HG02798 (cell line): ENCODE data around the gene RIN3.
A peak's percentile ranks its signal among the peaks of the same experiment; 100 is the strongest.
"Not testable (repeated sequence)": the region's sequence is repeated elsewhere in the genome, so short reads cannot be mapped to it uniquely, and the experiment has no call there.

Source experiments
- ATAC-seq: cut with Tn5 transposase; IDR thresholded peaks from one replicate; pipeline ENCODE4 v1.9.1; 2021; ENCODE audit warnings: mild to moderate bottlenecking; ENCODE audit not compliant: unreplicated experiment, poor library complexity

The RIN3 gene

GRCh38 chr14:92639472-92640117 lies 126.0 kb downstream of the RIN3 start:
- ATAC-seq: not testable (repeated sequence)

GRCh38 chr14:92641306-92641705 lies 127.7 kb downstream of the RIN3 start:
- no peak for ATAC-seq

DNA sequence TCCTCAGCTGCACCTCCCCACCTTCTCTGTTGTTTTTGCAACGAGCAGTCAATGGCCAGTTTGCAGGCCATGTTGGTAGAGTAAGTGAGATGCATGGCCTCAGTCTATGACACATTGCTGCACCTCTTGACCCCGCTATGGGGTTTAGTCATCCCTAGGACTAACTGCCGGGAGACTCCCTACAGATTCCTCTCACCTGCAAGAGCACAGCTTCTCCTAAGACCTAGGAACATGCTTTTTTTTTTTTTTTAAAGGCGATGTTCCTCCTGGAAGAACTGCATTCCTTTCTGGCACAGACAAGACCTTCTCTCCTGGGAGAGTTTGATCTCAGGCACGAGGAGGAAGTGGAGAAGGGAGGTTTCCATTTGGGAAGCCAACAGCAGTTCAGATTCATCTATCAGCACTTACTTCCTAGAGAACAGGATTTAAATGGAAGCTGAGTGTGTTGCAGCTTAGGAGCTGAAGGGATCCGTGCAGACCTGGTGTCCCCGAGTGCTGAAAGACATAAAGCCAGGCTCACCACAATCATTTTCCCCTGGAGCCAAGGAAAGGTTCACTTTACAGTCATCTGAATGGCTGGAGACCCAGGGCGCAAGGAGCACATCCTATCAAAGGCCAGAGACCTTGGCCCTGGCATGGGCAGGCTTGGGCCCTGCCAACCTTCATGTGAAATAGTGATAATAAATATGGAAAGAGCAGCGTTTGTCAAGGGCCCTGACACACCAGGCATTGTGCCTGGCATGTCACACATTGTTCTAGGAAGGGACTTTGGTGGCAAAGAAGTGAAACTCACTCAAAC lies 130.8 kb downstream of the RIN3 start:
- ATAC-seq: no peak

GRCh38 chr14:92644970-92645515 lies 131.5 kb downstream of the RIN3 start:
- no peak for ATAC-seq

- no peak for ATAC-seq
Measured at GRCh38 chr14:92645841-92646478, 132.4 kb downstream of the RIN3 start.

DNA sequence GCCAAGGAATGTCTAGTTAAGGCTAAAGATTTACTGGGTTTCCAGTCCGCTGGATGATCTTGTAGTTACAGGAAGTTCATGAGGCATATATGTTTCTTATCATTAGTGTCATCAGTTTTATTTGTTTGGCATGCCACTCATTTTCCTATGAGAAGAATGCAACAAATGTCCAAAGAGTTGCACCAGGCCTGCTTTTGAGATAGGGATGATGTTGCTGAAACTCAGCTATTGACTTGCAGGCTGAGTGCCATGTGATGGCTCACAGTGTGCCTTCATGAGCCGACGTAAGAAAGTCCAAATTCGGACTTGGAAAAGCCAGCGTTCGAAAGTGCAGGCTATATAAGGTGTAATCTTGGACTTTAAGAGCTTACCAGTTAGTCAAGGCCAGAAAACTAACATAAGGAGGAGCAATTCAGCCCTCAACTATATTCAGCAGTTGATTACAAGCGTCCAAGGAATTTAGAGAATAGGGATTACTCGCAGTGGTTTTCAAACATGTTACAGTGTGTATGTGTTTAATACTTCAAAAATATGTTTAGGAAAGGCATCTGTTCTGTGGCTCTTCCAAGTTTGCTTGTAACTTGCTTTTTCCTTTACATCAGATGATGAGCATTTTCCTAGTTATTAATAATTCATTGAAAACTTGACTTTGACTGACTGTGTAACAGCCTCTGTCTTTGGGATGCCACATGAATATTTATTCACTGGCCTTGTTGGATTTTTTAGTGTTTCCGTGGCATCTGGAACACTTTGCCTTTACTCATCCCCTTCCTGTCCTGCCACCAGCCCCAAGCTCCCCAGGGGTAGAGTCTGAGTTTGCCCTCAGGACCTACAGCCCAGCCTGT lies 133.6 kb downstream of the RIN3 start:
- ATAC-seq: no peak

DNA sequence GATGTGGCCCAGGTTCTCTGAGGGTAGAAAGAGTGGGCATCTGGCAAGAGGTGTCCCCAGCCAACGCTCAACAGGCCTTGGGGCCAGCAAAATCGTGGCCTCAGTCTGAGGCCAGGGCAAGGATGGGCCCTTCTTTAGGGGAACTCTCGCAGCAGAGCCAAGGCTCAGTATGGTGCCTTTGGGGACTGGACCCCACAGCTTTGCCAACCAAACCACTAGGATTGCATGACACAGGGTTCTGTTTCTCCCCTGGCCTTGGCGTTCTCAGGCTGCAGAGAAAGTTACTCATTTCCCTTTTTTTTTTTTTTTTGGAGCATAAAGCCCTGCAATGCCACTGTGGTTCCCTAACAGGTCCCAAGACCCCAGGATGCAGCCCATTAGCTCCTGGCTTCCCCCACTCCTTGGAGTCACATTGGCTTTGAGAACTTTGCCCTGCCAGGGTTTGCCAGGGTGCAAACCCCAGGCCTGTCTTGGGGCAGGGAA lies 134.3 kb downstream of the RIN3 start:
- ATAC-seq: no peak

GRCh38 chr14:92649066-92649465 lies 135.5 kb downstream of the RIN3 start:
- ATAC-seq: no peak

- ATAC-seq: no peak
Measured at GRCh38 chr14:92649934-92650545, 136.5 kb downstream of the RIN3 start.

- peak; percentile 7 for ATAC-seq
Measured at GRCh38 chr14:92650581-92651105, 137.1 kb downstream of the RIN3 start.

- ATAC-seq: peak; percentile 72
Measured at GRCh38 chr14:92651106-92651757, 137.7 kb downstream of the RIN3 start.

DNA sequence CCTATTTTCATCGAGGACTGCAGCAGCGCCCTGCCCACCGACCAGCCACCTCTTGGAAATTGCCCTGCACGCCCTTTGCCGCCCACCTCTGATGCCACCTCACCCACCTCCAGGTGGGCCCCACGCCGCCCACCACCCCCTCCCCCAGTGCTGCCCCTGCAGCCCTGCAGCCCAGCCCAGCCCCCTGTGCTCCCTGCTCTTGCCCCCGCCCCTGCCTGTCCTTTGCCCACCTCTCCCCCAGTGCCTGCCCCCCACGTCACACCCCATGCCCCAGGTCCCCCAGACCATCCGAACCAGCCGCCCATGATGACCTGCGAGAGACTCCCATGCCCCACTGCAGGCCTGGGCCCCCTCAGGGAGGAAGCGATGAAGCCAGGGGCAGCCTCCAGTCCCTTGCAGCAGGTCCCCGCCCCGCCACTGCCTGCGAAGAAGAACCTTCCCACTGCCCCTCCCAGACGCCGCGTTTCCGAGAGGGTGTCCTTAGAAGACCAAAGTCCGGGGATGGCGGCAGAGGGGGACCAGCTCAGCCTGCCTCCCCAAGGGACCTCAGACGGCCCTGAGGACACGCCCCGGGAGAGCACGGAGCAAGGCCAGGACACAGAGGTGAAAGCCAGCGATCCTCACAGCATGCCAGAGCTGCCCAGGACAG lies 138.3 kb downstream of the RIN3 start:
- ATAC-seq: no peak

- ATAC-seq: no peak
Measured at GRCh38 chr14:92652413-92653151, 139.0 kb downstream of the RIN3 start.

DNA sequence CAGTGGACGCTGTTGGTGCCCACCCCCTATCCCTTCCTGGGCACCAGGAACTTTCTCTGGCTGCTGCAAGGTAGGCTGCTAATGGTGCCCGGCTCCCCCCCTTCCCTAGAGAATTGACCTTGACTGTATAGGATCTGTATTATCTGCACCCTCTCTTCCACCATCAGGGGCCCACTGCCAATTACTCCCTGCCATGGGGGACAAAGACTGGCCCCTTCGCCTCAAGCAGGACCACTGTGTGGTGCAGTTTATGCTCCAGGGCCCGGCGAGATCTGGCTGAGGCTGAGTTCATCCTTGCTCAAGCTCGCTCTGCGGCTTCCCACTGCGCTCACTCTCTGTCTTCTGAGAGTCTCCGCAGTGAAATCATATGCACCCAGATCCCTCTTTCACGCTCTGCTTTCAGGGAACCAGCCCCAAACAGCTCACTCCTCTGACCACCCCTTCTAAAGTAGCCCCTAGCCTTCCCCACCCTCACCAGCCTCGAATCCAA lies 139.6 kb downstream of the RIN3 start:
- ATAC-seq: no peak

GRCh38 chr14:92654239-92654901 lies 140.8 kb downstream of the RIN3 start:
- ATAC-seq: no peak

DNA sequence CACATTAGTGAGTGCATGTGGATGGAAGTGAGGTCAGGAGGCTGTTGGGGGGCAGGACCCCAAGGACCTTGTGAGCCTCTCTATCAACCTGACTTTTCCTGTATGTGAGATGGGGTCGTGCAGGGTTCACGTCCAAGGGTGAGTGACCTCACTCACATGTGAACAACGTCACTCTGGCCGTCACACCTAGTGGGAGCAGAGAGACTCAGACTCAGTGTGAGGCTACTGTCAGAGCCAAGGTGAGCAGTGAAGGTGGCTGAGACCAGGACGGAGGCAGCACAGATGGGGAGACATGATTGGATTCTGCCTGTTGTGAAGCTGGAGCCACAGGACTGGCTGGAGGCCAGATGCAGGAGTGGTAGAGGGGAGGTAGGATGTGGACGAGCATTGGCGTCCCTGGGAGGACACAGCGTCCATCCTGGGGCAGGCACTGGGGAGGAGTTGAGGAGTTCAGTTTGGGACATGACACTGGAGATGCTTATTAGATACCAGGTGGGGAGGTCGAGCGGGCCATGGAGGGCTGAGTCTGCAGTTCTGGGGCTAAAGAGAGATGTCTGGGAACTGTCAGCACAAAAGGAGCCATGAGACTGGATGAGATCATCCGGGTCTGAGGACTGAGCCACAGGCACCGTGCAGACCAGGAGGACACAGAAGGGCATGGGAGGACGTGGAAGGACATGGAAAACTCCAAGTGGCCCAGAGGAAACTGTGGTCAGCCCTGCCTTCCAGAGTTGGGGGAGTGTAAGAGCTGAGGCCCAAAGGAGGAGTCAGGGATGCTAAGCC lies 142.0 kb downstream of the RIN3 start:
- ATAC-seq: no peak
